Measurements from ENCODE around the gene USP47.

USP47 gene

GRCh38 chr11:12005476-12005875 lies 163.7 kb downstream of the USP47 start:
- no peak for TF ChIP-seq CTCF (conservative IDR thresholded peaks at IDR 0.05)

GRCh38 chr11:12006552-12007229 lies 164.9 kb downstream of the USP47 start:
- no peak for TF ChIP-seq CTCF (conservative IDR thresholded peaks at IDR 0.05)
- no peak overlapping the region for H3K27ac ChIP-seq

More at GRCh38 chr11:12005476-12005875, 163.7 kb downstream of the USP47 start:
- no peak overlapping the region for H3K27ac ChIP-seq

GRCh38 chr11:12007230-12007593 lies 165.4 kb downstream of the USP47 start:
- TF ChIP-seq CTCF (conservative IDR thresholded peaks at IDR 0.05), result no peak
- H3K27ac ChIP-seq, result no peak overlapping the region

GRCh38 chr11:12007769-12008737 lies 166.3 kb downstream of the USP47 start, which contains the start of gene DKK3:
DKK3 (minus strand) TSS chr11:12008626; CDS start chr11:12008582, 44 bp downstream.
- no peak for TF ChIP-seq CTCF (conservative IDR thresholded peaks at IDR 0.05)
- H3K27ac ChIP-seq, result no peak within 1 kb of the TSS
